ENCODE results near the gene PRLH. TPM values are rescaled to one million over a fixed set of nuclear protein-coding genes. Genes with fewer than 3 reads are reported as not detected.

PRLH gene
- total and polyA plus RNA-seq, 9 donors, result not detected

GRCh38 chr2:237538901-237539300, 27.5 kb upstream of the PRLH start:
- Histone ChIP-seq H3K4me3 (ENCODE audit: low read length) (no peak overlapping the region), H3K36me3 (ENCODE audit: control insufficient read depth, insufficient read depth, low read length) (no peaks in the 10 kb centered on the region), H3K9me3 (replicated peaks; ENCODE audit: control insufficient read depth, low read depth, low read length) (peaks cover 4% of the 10 kb centered on the region), H3K27me3 (ENCODE audit: control insufficient read depth, insufficient read depth, low read length) (no peaks in the 10 kb centered on the region), H3K4me1 (ENCODE audit: control insufficient read depth, insufficient read depth, low read length) (peaks cover 32% of the 10 kb centered on the region), H3K27ac (ENCODE audit: low read length) (no peak overlapping the region)
- WGBS (ENCODE audit: insufficient coverage), result 83% methylated on average over 16 of the region's 18 CpGs
- no peak for DNase-seq

GRCh38 chr2:237539681-237540080, 26.7 kb upstream of the PRLH start:
- peaks cover 32% of the 10 kb centered on the region for H3K4me1 ChIP-seq (ENCODE audit: control insufficient read depth, insufficient read depth, low read length)
- no peaks in the 10 kb centered on the region for H3K27me3 ChIP-seq (ENCODE audit: control insufficient read depth, insufficient read depth, low read length)
- peaks cover 4% of the 10 kb centered on the region for H3K9me3 ChIP-seq (replicated peaks; ENCODE audit: control insufficient read depth, low read depth, low read length)
- no peak overlapping the region for H3K27ac ChIP-seq (ENCODE audit: low read length)
- H3K36me3 ChIP-seq (ENCODE audit: control insufficient read depth, insufficient read depth, low read length), result no peaks in the 10 kb centered on the region
- WGBS (ENCODE audit: insufficient coverage), result 77% methylated on average over 2 of the region's 6 CpGs
- H3K4me3 ChIP-seq (ENCODE audit: low read length), result no peak overlapping the region
- no peak for DNase-seq

DNA sequence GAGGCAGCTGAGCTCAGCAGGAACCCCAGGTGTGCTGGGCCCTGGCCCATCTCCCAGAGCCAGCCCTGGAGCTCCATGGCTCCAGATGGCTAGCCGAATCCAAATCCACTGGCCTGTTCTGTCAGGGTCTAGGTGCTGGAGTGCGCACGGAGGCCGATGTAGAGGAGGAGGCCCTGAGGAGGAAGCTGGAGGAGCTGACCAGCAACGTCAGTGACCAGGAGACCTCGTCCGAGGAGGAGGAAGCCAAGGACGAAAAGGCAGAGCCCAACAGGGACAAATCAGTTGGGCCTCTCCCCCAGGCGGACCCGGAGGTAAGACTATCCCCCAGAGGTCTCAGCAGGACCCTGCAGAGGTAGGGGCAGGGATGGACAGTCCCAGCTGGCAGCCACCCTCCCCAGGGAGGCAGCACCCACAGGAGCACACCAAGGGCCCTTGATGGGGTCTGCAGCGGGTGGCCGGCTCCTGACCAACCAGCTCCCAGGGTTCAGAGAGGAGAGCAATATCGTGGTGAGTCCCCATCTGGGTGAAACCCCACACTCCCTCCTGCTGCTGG, 26.1 kb upstream of the PRLH start:
- H3K4me3 ChIP-seq (ENCODE audit: low read length), result no peak overlapping the region
- no peak overlapping the region for H3K27ac ChIP-seq (ENCODE audit: low read length)
- no peak for DNase-seq
- H3K9me3 ChIP-seq (replicated peaks; ENCODE audit: control insufficient read depth, low read depth, low read length), result peaks cover 4% of the 10 kb centered on the region
- H3K36me3 ChIP-seq (ENCODE audit: control insufficient read depth, insufficient read depth, low read length), result no peaks in the 10 kb centered on the region
- 73% methylated on average over 9 of the region's 13 CpGs for WGBS (ENCODE audit: insufficient coverage)
- H3K27me3 ChIP-seq (ENCODE audit: control insufficient read depth, insufficient read depth, low read length), result no peaks in the 10 kb centered on the region
- peaks cover 32% of the 10 kb centered on the region for H3K4me1 ChIP-seq (ENCODE audit: control insufficient read depth, insufficient read depth, low read length)

GRCh38 chr2:237540823-237541222, 25.6 kb upstream of the PRLH start:
- H3K36me3 ChIP-seq (ENCODE audit: control insufficient read depth, insufficient read depth, low read length), result no peaks in the 10 kb centered on the region
- H3K27me3 ChIP-seq (ENCODE audit: control insufficient read depth, insufficient read depth, low read length), result no peaks in the 10 kb centered on the region
- H3K4me3 ChIP-seq (ENCODE audit: low read length), result no peak overlapping the region
- peak; percentile 85 for DNase-seq
- H3K4me1 ChIP-seq (ENCODE audit: control insufficient read depth, insufficient read depth, low read length), result peaks cover 32% of the 10 kb centered on the region
- H3K9me3 ChIP-seq (replicated peaks; ENCODE audit: control insufficient read depth, low read depth, low read length), result peaks cover 4% of the 10 kb centered on the region
- 22% methylated on average over 6 of the region's 6 CpGs for WGBS (ENCODE audit: insufficient coverage)
- H3K27ac ChIP-seq (ENCODE audit: low read length), result no peak overlapping the region

- 50% methylated on average over 2 of the region's 5 CpGs for WGBS (ENCODE audit: insufficient coverage)
- H3K27me3 ChIP-seq (ENCODE audit: control insufficient read depth, insufficient read depth, low read length), result no peaks in the 10 kb centered on the region
- H3K4me3 ChIP-seq (ENCODE audit: low read length), result no peak overlapping the region
- peaks cover 32% of the 10 kb centered on the region for H3K4me1 ChIP-seq (ENCODE audit: control insufficient read depth, insufficient read depth, low read length)
- H3K9me3 ChIP-seq (replicated peaks; ENCODE audit: control insufficient read depth, low read depth, low read length), result peaks cover 4% of the 10 kb centered on the region
- H3K36me3 ChIP-seq (ENCODE audit: control insufficient read depth, insufficient read depth, low read length), result no peaks in the 10 kb centered on the region
- no peak overlapping the region for H3K27ac ChIP-seq (ENCODE audit: low read length)
- no peak for DNase-seq
Observed at GRCh38 chr2:237541243-237541642, 25.1 kb upstream of the PRLH start.

DNA sequence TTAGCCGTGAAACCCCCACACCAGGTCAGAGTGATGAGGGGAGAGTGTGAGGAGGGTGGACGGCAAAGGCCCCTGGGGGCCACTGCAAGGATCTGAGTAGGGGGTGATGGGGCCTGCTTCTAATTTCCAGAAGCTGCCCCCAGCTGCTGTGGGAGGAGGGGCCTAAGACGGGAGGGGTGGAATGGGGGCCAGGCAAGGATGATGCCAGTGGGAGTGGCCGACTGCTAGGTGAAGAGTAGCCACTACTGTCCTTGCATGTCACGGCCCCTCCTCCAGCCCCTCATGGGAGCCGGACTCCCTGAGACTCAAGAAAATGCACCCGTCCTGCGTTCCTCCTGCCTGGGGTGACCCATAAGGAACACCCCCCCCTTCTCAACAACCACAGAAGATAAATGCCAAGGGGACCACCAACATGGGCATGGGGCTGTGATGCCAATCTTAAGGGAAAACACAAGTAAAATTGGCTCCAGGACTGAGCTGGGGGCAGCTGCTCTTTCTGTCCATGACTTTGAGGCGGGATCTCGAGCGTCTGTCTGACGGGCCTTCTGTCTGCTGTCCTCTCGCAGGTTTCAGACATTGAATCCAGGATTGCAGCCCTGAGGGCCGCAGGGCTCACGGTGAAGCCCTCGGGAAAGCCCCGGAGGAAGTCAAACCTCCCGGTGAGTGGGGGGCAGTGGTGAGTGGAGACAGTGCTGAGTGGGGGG, 24.2 kb upstream of the PRLH start:
- no peaks in the 10 kb centered on the region for H3K36me3 ChIP-seq (ENCODE audit: control insufficient read depth, insufficient read depth, low read length)
- peaks cover 4% of the 10 kb centered on the region for H3K9me3 ChIP-seq (replicated peaks; ENCODE audit: control insufficient read depth, low read depth, low read length)
- DNase-seq, result no peak
- no peak overlapping the region for H3K27ac ChIP-seq (ENCODE audit: low read length)
- WGBS (ENCODE audit: insufficient coverage), result 91% methylated on average over 14 of the region's 18 CpGs
- H3K4me3 ChIP-seq (ENCODE audit: low read length), result no peak overlapping the region
- no peaks in the 10 kb centered on the region for H3K27me3 ChIP-seq (ENCODE audit: control insufficient read depth, insufficient read depth, low read length)
- peaks cover 32% of the 10 kb centered on the region for H3K4me1 ChIP-seq (ENCODE audit: control insufficient read depth, insufficient read depth, low read length)

GRCh38 chr2:237546040-237546875, 20.1 kb upstream of the PRLH start:
- Histone ChIP-seq H3K4me3 (ENCODE audit: low read length) (no peak overlapping the region), H3K27me3 (ENCODE audit: control insufficient read depth, insufficient read depth, low read length) (no peaks in the 10 kb centered on the region), H3K4me1 (ENCODE audit: control insufficient read depth, insufficient read depth, low read length) (peaks cover 6% of the 10 kb centered on the region), H3K36me3 (ENCODE audit: control insufficient read depth, insufficient read depth, low read length) (no peaks in the 10 kb centered on the region), H3K27ac (ENCODE audit: low read length) (no peak overlapping the region), H3K9me3 (replicated peaks; ENCODE audit: control insufficient read depth, low read depth, low read length) (peaks cover 4% of the 10 kb centered on the region)
- DNase-seq, result no peak
- 82% methylated on average over 5 of the region's 8 CpGs for WGBS (ENCODE audit: insufficient coverage)

DNA sequence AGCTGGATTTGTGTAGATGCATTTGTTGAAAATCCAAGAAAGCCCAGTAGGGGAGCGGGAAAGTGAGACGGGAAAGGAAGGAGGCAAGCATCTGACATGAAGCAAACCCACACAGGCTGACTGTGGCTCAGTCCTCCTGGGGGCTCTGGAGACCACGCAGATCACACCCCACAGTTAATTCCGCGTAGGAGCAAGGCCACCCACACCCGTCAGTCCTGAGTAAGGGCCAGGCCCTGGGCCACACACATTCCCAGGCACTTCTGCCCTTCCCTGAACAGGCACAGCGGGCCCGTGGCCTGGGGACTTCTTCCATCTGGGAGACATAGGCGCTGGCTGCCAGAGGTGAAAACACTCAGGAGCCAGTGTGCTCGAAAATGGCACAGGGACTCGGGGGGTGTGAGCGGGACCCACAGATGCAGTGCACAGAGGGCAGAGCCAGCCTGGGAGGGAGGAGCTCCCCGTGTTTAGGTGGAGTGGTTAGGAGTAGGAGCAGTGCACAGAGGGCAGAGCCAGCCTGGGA, 19.4 kb upstream of the PRLH start:
- Histone ChIP-seq H3K9me3 (replicated peaks; ENCODE audit: control insufficient read depth, low read depth, low read length) (peaks cover 4% of the 10 kb centered on the region), H3K4me3 (ENCODE audit: low read length) (no peak overlapping the region), H3K27me3 (ENCODE audit: control insufficient read depth, insufficient read depth, low read length) (no peaks in the 10 kb centered on the region), H3K4me1 (ENCODE audit: control insufficient read depth, insufficient read depth, low read length) (peaks cover 3% of the 10 kb centered on the region), H3K27ac (ENCODE audit: low read length) (no peak overlapping the region), H3K36me3 (ENCODE audit: control insufficient read depth, insufficient read depth, low read length) (no peaks in the 10 kb centered on the region)
- DNase-seq, result no peak
- WGBS (ENCODE audit: insufficient coverage), result 58% methylated on average over 10 of the region's 13 CpGs

DNA sequence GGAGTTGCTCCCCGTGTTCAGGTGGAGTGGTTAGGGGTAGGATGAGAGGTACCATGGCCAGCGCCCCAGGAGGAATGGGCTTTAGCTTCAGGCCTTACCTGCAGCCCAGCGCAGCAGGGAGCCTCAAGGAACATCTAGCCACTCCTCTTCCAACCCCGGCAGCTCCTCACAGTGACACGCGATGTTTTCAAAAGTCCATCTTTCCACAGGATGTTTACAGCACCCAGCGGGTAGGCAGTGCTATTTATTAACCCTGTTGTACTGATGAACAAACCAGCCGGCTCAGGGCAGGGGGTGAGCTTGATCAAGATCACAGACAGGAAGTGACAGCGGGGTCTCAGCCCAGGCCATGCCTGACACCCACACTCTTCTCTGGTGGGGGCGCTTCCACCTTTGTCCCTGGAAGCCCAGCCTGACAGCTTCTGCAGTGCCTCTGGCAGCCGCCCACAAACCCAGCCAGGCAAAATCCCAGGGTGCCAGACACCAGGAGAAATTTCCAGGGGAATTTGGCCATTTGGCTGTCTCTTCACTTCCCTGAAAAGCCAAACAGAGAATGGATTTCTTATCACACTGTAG, 18.4 kb upstream of the PRLH start:
- Histone ChIP-seq H3K4me1 (ENCODE audit: control insufficient read depth, insufficient read depth, low read length) (peaks cover 3% of the 10 kb centered on the region), H3K4me3 (ENCODE audit: low read length) (no peak overlapping the region), H3K9me3 (replicated peaks; ENCODE audit: control insufficient read depth, low read depth, low read length) (no peaks in the 10 kb centered on the region), H3K36me3 (ENCODE audit: control insufficient read depth, insufficient read depth, low read length) (no peaks in the 10 kb centered on the region), H3K27ac (ENCODE audit: low read length) (no peak overlapping the region), H3K27me3 (ENCODE audit: control insufficient read depth, insufficient read depth, low read length) (no peaks in the 10 kb centered on the region)
- DNase-seq, result no peak
- 35% methylated on average over 6 of the region's 11 CpGs for WGBS (ENCODE audit: insufficient coverage)

GRCh38 chr2:237549216-237549615, 17.2 kb upstream of the PRLH start:
- no peak for DNase-seq
- Histone ChIP-seq H3K27ac (ENCODE audit: low read length) (no peak overlapping the region), H3K27me3 (ENCODE audit: control insufficient read depth, insufficient read depth, low read length) (no peaks in the 10 kb centered on the region), H3K9me3 (replicated peaks; ENCODE audit: control insufficient read depth, low read depth, low read length) (no peaks in the 10 kb centered on the region), H3K4me3 (ENCODE audit: low read length) (no peak overlapping the region), H3K4me1 (ENCODE audit: control insufficient read depth, insufficient read depth, low read length) (peaks cover 3% of the 10 kb centered on the region), H3K36me3 (ENCODE audit: control insufficient read depth, insufficient read depth, low read length) (no peaks in the 10 kb centered on the region)
- 88% methylated on average over 5 of the region's 8 CpGs for WGBS (ENCODE audit: insufficient coverage)

Measured in muscle of leg (tissue), 11 donors.